T1000 (cell line): Measurements from ENCODE around the gene ZNF662.

ENCODE experiments used
- DNase-seq: peaks from one replicate; lab custom pipeline; 2025; ENCODE audit warnings: mixed read lengths; lab: John Stamatoyannopoulos, UW

Gene ZNF662

DNA sequence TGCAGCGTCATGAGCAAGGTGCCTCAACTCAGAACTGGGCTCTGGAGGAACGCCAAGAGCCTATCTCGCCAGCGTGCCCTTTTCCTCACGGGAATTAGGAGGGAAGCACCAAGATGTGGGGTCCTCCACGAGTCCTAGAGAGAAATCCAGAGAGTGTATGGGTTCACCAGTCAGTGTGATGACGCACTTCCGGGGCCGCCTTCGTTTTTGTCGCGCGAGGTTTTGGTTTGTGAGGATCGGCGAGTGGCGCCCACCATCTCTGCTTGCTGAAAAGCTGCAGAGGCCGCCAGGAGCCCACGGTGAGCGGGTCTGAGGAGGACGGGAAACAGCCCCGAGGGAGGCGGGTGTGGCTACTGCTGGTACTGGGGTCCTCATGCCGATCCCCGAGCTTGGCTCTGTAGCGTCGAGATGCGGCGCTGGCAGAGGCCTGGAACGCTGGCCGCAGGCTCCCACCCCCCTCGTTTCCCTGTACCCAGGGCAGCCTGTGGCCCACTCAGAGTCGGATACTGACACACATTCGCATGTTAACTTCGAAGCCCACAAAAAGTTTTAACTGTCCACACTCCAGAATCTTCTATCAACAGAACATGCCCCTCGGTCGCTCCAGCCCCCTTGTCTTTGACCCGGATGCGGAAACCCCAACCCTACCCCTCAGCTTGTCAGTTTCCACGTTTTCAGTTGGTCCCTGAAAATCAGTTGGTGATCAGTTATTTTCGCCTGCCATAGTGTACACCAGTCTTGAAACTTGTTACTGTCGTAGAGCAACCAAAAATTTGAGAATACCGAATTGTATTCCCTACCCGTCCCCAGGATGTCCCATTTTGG is 30.4 kb downstream of the ZNF662 start:
- DNase-seq, result peak; percentile 63

- DNase-seq, result no peak
These were observed 31.4 kb downstream of the ZNF662 start for GRCh38 chr3:42937334-42937733.

DNA sequence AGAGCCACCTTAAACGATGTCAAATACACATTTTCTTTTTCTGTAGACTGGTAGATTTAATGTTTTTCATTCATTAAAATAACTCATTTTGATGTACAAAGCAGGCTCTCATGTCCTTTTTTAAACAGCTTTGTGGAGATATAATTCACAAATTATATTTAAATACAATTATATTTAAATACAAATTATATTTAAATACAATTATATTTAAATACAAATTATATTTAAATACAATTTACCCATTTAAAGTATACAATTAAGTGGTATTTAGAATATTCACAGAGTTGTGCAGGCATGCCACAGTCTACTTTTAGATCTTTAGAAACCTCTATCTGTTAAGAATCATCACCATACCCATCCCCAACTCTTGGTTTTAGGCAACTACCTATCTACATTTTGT is 36.8 kb downstream of the ZNF662 start:
- no peak for DNase-seq

DNA sequence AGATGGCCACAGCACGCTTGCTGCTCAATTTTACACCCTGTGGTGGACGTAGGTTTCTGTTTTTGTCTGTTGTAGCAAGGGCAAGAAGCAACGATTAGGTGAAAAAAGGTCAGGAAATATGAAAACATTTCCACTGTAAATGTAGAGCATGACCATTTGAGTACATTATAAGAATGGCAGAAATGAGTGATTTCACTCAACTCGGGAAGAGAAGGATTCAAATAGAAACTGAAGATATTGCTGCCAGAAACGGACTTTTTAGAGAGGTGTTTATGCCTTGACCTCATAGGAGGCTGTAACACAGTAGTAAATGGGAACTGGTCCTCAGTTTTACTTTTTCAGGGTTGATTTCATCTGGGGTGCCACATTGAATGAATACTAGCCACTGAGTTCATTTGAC is 40.1 kb downstream of the ZNF662 start:
- DNase-seq, result no peak

DNA sequence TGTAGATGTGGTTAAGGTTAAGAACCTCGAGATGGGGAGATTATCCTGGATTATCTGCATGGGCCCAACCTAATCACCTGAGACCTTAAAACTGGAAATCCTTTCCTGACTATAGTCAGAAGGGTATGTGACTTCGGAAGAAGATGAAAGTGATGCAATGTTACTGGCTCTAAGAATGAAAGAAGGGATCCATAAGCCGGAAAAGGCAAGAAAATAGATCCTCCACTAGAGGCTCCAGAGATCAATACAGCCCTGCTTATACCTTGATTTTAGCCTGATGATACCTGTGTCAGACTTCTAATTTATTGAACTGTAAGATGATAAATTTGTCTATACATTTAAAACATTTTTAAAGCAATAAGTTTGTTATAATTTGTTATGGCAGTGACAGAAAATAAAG is 51.6 kb downstream of the ZNF662 start:
- no peak for DNase-seq

- no peak for DNase-seq
These were observed 54.3 kb downstream of the ZNF662 start for GRCh38 chr3:42960282-42960681.

DNA sequence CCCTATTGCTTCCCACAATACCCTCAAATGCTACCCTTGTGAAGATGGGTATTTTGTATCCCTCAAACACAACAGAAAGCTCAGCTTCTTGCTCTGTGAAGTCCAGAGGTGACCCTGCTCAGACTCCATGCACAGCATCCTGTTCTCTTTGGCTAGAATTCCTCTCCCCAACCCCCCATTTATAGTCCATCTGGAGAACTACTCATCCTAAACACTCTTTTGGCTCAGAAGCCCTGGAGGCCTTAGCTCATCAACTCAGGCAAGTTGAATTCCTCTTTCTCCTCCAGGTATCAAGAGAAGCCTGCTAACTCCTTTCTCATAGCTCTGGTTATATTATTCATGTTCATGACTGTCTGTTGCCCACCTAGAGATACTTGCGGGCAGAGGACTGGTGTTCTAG is 54.8 kb downstream of the ZNF662 start:
- DNase-seq, result no peak

GRCh38 chr3:42961633-42962032 is 55.7 kb downstream of the ZNF662 start:
- DNase-seq, result peak; percentile 2

DNA sequence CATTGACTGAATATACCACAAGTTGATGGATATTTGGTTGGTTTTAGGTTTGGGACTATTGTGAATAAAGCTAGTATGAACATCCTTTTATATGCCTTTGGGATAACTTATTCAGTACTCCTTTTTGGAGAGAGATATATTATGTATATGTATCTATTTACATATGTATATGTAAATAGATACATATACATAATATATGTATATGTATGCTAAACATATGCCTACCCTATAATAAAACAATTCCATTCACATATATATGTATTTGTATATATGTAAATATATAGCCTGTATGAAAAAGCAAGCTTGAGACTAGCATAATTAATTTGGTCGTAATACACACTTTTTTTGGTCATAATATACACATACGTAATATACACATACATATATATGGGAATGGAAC is 57.3 kb downstream of the ZNF662 start:
- no peak for DNase-seq

- no peak for DNase-seq
These were observed 58.3 kb downstream of the ZNF662 start for GRCh38 chr3:42964266-42964665.
